Fibroblast of lung (primary cell): Measurements from ENCODE around the gene PLEKHA7.

Experiments
- EZH2 ChIP-seq: IDR thresholded peaks from 2 replicates; pipeline ENCODE4 v1.5.1; 2012; ENCODE audit warnings: low read length, control low read depth, mild to moderate bottlenecking; ENCODE audit errors: missing control alignments
- TF ChIP-seq, protein P1 (sequence below), 2 donors: IDR thresholded peaks in 1 of 2; conservative IDR thresholded peaks in 1 of 2; 1 replicate in 1 of 2; 2 replicates in 1 of 2; pipeline ENCODE4 v1.5.1; 2011 to 2012; ENCODE audit warnings: low read length in 2 of 2, control low read depth in 1 of 2, inconsistent platforms in 1 of 2, low read depth in 1 of 2, mild to moderate bottlenecking in 1 of 2

DNA sequence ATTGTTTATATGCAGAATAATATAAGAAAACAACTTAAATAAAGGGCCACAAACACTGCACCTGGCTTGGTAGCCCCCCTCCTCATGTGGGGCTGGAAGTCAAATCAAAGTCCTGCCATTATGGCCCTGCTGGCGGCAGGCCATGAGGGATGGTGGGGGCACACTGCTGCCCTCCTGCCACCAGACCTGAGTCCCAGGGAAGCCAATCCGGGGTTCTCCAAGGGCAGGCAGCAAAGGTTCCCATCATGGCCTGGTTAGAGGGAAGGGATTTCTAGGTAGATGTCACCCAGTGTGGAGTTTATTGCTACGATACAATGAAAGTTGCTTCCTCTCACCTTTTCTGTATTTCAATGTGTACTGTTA, 236.6 kb downstream of the PLEKHA7 start:
- TF ChIP-seq, protein P1, sequence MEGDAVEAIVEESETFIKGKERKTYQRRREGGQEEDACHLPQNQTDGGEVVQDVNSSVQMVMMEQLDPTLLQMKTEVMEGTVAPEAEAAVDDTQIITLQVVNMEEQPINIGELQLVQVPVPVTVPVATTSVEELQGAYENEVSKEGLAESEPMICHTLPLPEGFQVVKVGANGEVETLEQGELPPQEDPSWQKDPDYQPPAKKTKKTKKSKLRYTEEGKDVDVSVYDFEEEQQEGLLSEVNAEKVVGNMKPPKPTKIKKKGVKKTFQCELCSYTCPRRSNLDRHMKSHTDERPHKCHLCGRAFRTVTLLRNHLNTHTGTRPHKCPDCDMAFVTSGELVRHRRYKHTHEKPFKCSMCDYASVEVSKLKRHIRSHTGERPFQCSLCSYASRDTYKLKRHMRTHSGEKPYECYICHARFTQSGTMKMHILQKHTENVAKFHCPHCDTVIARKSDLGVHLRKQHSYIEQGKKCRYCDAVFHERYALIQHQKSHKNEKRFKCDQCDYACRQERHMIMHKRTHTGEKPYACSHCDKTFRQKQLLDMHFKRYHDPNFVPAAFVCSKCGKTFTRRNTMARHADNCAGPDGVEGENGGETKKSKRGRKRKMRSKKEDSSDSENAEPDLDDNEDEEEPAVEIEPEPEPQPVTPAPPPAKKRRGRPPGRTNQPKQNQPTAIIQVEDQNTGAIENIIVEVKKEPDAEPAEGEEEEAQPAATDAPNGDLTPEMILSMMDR (conservative IDR thresholded peaks at IDR 0.05 in 1 of 2, IDR thresholded peaks at IDR 0.05 in 1 of 2; ENCODE audit: low read depth in 1 of 2, low read length in 2 of 2), result no peak
- no peak for TF ChIP-seq EZH2
